Urinary bladder (tissue), 4 donors: ENCODE measurements around the gene GGT5. TPM values are rescaled to one million over a fixed set of nuclear protein-coding genes. Genes with fewer than 3 reads are reported as not detected.
"Not testable (repeated sequence)": the region's sequence is repeated elsewhere in the genome, so short reads cannot be mapped to it uniquely, and the experiment has no call there.

Source experiments
- DNase-seq: peaks from one replicate; pipeline ENCODE4 v3.0.0-alpha.2; 2015; ENCODE audit errors: extremely low spot score
- H3K27ac ChIP-seq: one replicate; pipeline ENCODE4 v1.5.1; 2013; ENCODE audit warnings: low read depth, mild to moderate bottlenecking, moderate library complexity
- H3K36me3 ChIP-seq: one replicate; pipeline ENCODE4 v1.6.1; 2013; ENCODE audit warnings: mild to moderate bottlenecking, moderate library complexity; ENCODE audit not compliant: insufficient read depth
- H3K4me1 ChIP-seq: one replicate; pipeline ENCODE4 v1.6.1; 2013; ENCODE audit warnings: mild to moderate bottlenecking, moderate library complexity; ENCODE audit not compliant: insufficient read depth
- H3K4me3 ChIP-seq: one replicate; pipeline ENCODE4 v1.5.1; 2013; ENCODE audit warnings: low read depth, low read length
- WGBS: extraction: QIAGEN DNeasy Blood & Tissue Kit; methylation state at CpG from one replicate; pipeline ENCODE4 v1.1.7; 2013; 5-methylcytosine and 5-hydroxymethylcytosine counted together
- polyA plus RNA-seq: library from polyadenylated mRNA; stranded (reverse); fragments of 200-250 nt; gene quantifications from one replicate; pipeline ENCODE4 v1.2.3, GENCODE V29; 2013
- total RNA-seq: library from RNA; depleted of rRNA; stranded (reverse); fragments of >200 nt; gene quantifications from one replicate; pipeline ENCODE4 v1.2.3, GENCODE V29; 2014
- donor health status: healthy with polysubstance abuse.
- donor health status: healthy.

The GGT5 gene
- total and polyA plus RNA-seq, 2 donors, result 3.4 to 101 TPM

DNA sequence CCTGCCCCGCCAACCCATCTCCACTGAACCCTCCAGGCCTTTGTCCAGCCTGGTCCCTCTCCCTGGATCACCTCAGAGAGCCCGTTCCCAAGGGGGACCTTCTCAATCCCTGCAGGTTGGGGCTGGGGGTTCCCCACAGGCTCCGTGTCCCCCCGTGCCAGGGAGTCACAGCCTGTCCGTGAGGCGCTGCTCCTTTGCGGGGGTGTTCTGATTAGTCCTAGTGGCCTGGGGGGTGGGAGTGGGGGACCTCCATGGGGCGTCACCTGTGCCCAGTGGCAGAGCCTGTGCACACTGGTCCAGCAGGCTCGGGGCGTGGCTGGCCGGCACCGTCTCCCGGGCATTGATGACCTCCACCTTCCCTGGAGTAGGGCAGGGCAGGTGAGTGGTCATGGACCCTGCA is 11.6 kb downstream of the GGT5 start:
- no peaks in the 10 kb centered on the region for H3K4me1 ChIP-seq

GRCh38 chr22:24232725-24233124 is 12.2 kb downstream of the GGT5 start:
- Histone ChIP-seq H3K36me3 (no peaks in the 10 kb centered on the region), H3K27ac (no peak overlapping the region), H3K4me1 (no peaks in the 10 kb centered on the region), H3K4me3 (no peak overlapping the region)
- DNase-seq, result no peak
- WGBS, result 96% methylated on average over 15 of the region's 15 CpGs

More for the DNA sequence above, 11.6 kb downstream of the GGT5 start:
- H3K4me3 ChIP-seq, result no peak overlapping the region
- no peak overlapping the region for H3K27ac ChIP-seq
- WGBS, result 94% methylated on average over 13 of the region's 13 CpGs
- no peak for DNase-seq
- no peaks in the 10 kb centered on the region for H3K36me3 ChIP-seq

- H3K4me3 ChIP-seq, result no peak overlapping the region
- H3K27ac ChIP-seq, result no peak overlapping the region
- no peaks in the 10 kb centered on the region for H3K4me1 ChIP-seq
- no peaks in the 10 kb centered on the region for H3K36me3 ChIP-seq
- no peak for DNase-seq
- 91% methylated on average over 6 of the region's 6 CpGs for WGBS
Measured at GRCh38 chr22:24232124-24232523, 12.8 kb downstream of the GGT5 start.

- no peak for DNase-seq
- Histone ChIP-seq H3K4me1 (no peaks in the 10 kb centered on the region), H3K4me3 (no peak overlapping the region), H3K27ac (no peak overlapping the region), H3K36me3 (no peaks in the 10 kb centered on the region)
- 92% methylated on average over 9 of the region's 9 CpGs for WGBS
Measured at GRCh38 chr22:24231706-24232105, 13.2 kb downstream of the GGT5 start.

DNA sequence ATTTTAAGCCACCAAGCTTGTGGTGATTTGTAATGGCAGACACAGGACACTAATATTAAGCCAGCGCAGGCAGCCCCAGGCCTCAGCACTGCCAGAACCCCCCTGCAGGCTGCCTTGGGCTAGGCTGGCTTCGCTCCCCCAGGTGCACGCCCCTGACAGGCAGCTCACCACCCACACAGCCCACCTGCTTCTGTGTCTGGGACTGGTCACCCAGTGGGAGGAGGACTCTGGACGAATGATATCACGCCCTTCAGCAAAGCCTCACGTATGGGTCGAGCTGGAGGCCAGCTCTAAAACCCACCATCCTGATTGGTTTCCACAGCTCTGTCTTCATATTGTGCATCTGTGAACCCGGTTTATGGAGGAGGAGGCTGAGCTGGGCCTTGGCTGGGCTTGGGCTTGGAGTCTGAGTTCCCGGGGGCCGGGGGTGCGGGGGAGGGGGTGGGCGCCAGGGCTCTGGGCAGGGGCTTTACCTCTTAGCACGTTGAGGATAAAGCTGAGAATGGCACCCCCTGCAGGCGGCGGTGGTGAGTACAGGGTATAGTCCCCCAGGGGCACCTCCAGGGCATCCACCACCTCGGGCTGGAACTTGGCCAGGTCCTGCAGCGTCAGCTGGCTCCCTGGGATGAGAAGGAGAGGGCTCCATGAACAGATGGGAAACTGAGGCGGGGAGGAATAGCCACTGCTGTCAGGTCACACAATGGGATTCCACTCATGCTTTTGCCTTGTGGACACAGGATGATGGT is 13.8 kb downstream of the GGT5 start:
- Histone ChIP-seq H3K36me3 (no peaks in the 10 kb centered on the region), H3K4me1 (no peaks in the 10 kb centered on the region), H3K27ac (no peak overlapping the region), H3K4me3 (no peak overlapping the region)
- no peak for DNase-seq
- WGBS, result 56% methylated on average over 18 of the region's 18 CpGs

DNA sequence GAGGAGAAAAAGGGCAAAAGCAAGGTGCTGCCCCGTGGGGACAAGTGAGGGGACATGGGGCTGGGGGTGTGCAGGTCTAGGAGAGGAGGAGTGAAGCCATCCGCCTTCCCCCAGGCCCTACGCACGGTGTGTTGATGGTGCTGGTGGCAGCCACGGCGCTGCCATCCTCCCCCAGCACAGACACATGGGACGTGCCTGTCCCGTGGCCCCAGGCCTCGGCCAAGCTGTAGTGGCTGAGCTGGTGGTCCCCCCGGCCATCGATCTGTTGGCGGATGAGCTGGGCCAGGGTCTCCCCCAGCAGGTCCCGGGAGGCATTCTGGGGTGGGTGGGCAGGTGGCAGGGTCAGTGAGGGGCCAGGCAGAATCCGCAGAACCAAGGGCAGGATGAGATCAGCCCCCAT is 18.9 kb downstream of the GGT5 start:
- DNase-seq, result no peak
- Histone ChIP-seq H3K4me1 (no peaks in the 10 kb centered on the region), H3K27ac (no peak overlapping the region), H3K36me3 (no peaks in the 10 kb centered on the region), H3K4me3 (no peak overlapping the region)
- WGBS, result 95% methylated on average over 14 of the region's 14 CpGs

GRCh38 chr22:24225044-24225601 is 19.8 kb downstream of the GGT5 start:
- H3K36me3 ChIP-seq, result no peaks in the 10 kb centered on the region
- no peak overlapping the region for H3K27ac ChIP-seq
- H3K4me1 ChIP-seq, result no peaks in the 10 kb centered on the region
- H3K4me3 ChIP-seq, result no peak overlapping the region
- WGBS, result 88% methylated on average over 14 of the region's 14 CpGs
- no peak for DNase-seq

DNA sequence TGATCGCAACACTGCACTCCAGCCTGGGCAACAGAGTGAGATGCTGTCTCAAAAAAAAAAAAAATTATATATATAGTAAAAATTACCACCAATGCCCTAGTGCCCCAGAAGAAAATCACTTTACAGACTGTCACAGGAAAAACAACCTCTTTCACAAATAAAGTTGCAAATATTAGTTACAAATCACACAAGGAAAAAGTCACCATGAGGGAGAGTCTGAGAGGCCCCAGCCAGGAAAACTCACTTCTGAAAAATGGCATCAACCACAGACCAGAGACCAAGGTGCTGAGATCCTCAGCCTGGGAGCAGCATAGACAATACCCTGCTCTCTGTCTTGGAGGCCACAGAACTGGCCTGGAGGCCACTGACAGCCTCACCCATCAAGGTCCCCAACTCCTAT is 20.4 kb downstream of the GGT5 start:
- Histone ChIP-seq H3K4me1 (no peaks in the 10 kb centered on the region), H3K27ac (no peak overlapping the region), H3K36me3 (no peaks in the 10 kb centered on the region), H3K4me3 (no peak overlapping the region)
- 100% methylated on average over 1 of the region's 1 CpG for WGBS
- no peak for DNase-seq

- no peak overlapping the region for H3K4me3 ChIP-seq
- no peaks in the 10 kb centered on the region for H3K36me3 ChIP-seq
- no peaks in the 10 kb centered on the region for H3K4me1 ChIP-seq
- H3K27ac ChIP-seq, result no peak overlapping the region
- WGBS, result 89% methylated on average over 9 of the region's 9 CpGs
- DNase-seq, result no peak
Measured at GRCh38 chr22:24219750-24220149, 25.1 kb downstream of the GGT5 start.

GRCh38 chr22:24217384-24217783 is 27.5 kb downstream of the GGT5 start:
- WGBS, result 77% methylated on average over 3 of the region's 3 CpGs
- no peaks in the 10 kb centered on the region for H3K4me1 ChIP-seq
- H3K36me3 ChIP-seq, result no peaks in the 10 kb centered on the region
- no peak overlapping the region for H3K4me3 ChIP-seq
- DNase-seq, result no peak
- no peak overlapping the region for H3K27ac ChIP-seq

DNA sequence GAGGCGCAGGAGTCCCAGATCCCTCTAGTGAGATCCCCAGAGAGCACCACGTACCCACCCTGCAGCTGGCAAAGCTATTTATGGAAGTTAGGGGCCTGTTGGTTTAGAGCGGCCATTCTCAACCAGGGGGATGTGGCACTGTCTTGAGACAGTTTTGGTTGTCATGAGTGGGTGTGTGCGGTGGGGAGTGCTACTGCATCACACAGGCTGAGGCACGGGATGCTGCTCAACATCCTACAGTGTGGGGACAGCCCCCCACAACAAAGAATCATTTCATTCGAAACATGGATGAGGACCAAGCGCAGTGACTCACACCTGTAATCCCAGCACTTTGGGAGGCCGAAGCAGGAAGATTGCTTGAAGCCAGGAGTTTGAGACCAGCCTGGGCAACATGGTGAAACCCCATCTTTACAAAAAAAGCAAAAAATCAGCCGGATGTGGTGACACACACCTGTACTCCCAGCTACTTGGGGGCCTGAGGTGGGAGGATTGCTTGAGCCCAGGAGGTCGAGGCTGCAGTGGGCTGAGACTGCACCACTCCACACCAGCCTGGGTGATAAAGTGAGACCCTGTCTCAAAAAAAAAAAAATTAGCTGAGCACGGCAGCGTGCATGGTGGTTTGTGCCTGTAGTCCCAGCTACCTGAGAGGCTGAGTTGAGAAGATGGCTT is 28.2 kb downstream of the GGT5 start:
- 91% methylated on average over 12 of the region's 12 CpGs for WGBS
- DNase-seq, result no peak
- Histone ChIP-seq H3K36me3 (no peaks in the 10 kb centered on the region), H3K4me1 (no peaks in the 10 kb centered on the region), H3K27ac (no peak overlapping the region), H3K4me3 (no peak overlapping the region)

GRCh38 chr22:24214467-24215285 is 30.2 kb downstream of the GGT5 start:
- no peaks in the 10 kb centered on the region for H3K36me3 ChIP-seq
- no peak overlapping the region for H3K4me3 ChIP-seq
- no peaks in the 10 kb centered on the region for H3K4me1 ChIP-seq
- H3K27ac ChIP-seq, result no peak overlapping the region
- 81% methylated on average over 12 of the region's 12 CpGs for WGBS
- no peak for DNase-seq

DNA sequence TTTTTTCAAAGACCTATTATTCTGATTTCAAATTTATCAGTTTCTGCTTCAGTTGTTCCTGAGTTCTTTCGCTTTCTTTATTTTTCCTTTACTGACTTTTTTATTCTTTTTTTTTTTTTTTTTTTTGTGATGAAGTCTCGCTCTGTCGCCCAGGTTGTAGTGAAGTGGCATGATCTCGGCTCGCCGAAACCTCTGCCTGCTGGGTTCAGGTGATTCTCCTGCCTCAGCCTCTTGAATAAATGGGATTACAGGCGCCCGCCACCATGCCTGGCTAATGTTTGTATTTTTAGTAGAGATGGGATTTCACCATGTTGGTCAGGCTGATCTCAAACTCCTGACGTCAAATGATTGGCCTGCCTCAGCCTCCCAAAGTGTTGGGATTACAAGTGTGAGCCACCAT is 31.8 kb downstream of the GGT5 start:
- not testable (repeated sequence) for H3K27ac ChIP-seq, H3K36me3 ChIP-seq, DNase-seq, H3K4me3 ChIP-seq, H3K4me1 ChIP-seq
- 95% methylated on average over 9 of the region's 9 CpGs for WGBS
